Astrocyte (in vitro differentiated cells and primary cell): Measurements from ENCODE around the gene MUC4. TPM values are rescaled to one million over a fixed set of nuclear protein-coding genes. Genes with fewer than 3 reads are reported as not detected.

ENCODE experiments used
- DNase-seq: peaks from one replicate; pipeline ENCODE4 v3.0.0-alpha.2; 2010; ENCODE audit warnings: low read depth
- FAIRE-seq: peaks from 2 replicates; lab custom pipeline; 2011; peaks lifted over from hg19 to GRCh38; lab: Jason Lieb, UNC
- H2AFZ ChIP-seq: 2 replicates; pipeline ENCODE4 v1.6.0; 2012; ENCODE audit warnings: low read depth, low read length, inconsistent platforms
- H3K27ac ChIP-seq: 2 replicates; pipeline ENCODE4 v1.5.1; 2011; ENCODE audit warnings: low read depth, low read length, inconsistent platforms
- H3K27me3 ChIP-seq: 2 replicates; pipeline ENCODE4 v1.6.0; 2011; ENCODE audit warnings: low read length, inconsistent platforms; ENCODE audit not compliant: insufficient read depth
- H3K36me3 ChIP-seq: 2 replicates; pipeline ENCODE4 v1.5.1; 2011; ENCODE audit warnings: low read length, inconsistent platforms; ENCODE audit not compliant: insufficient read depth
- H3K4me1 ChIP-seq: 2 replicates; pipeline ENCODE4 v1.5.1; 2011; ENCODE audit warnings: low read length, inconsistent platforms; ENCODE audit not compliant: insufficient read depth
- H3K4me2 ChIP-seq: 2 replicates; pipeline ENCODE4 v1.6.0; 2012; ENCODE audit warnings: low read length, inconsistent platforms
- H3K4me3 ChIP-seq: 2 replicates; pipeline ENCODE4 v1.5.1; 2011; ENCODE audit warnings: low read depth, mild to moderate bottlenecking, low read length, inconsistent platforms; ENCODE audit not compliant: insufficient read depth
- H3K79me2 ChIP-seq: 2 replicates; pipeline ENCODE4 v1.6.0; 2012; ENCODE audit warnings: mild to moderate bottlenecking, low read length, inconsistent platforms; ENCODE audit not compliant: insufficient read depth
- H3K9ac ChIP-seq: 2 replicates; pipeline ENCODE4 v1.6.0; 2012; ENCODE audit warnings: mild to moderate bottlenecking, low read length, inconsistent platforms
- H3K9me3 ChIP-seq: 2 replicates; pipeline ENCODE4 v1.5.1; 2012; ENCODE audit warnings: low read depth, mild to moderate bottlenecking, low read length, inconsistent platforms; ENCODE audit not compliant: insufficient read depth
- H4K20me1 ChIP-seq: 2 replicates; pipeline ENCODE4 v1.6.0; 2012; ENCODE audit warnings: low read length, inconsistent platforms; ENCODE audit not compliant: insufficient read depth
- H3K27ac Mint-ChIP-seq: one replicate; pipeline ENCODE4 v1.8.0; 2021; ENCODE audit warnings: mild to moderate bottlenecking, mixed read lengths; ENCODE audit not compliant: unreplicated experiment
- H3K27me3 Mint-ChIP-seq: one replicate; pipeline ENCODE4 v1.8.0; 2021; ENCODE audit warnings: low read depth, mixed read lengths; ENCODE audit not compliant: unreplicated experiment
- H3K36me3 Mint-ChIP-seq: one replicate; pipeline ENCODE4 v1.8.0; 2021; ENCODE audit warnings: low read depth, mixed read lengths; ENCODE audit not compliant: unreplicated experiment
- H3K4me1 Mint-ChIP-seq: one replicate; pipeline ENCODE4 v1.8.0; 2021; ENCODE audit warnings: low read depth, mixed read lengths; ENCODE audit not compliant: unreplicated experiment
- H3K4me3 Mint-ChIP-seq: one replicate; pipeline ENCODE4 v1.8.0; 2021; ENCODE audit warnings: mild to moderate bottlenecking, moderate library complexity, mixed read lengths; ENCODE audit not compliant: unreplicated experiment
- H3K9me3 Mint-ChIP-seq: one replicate; pipeline ENCODE4 v1.8.0; 2021; ENCODE audit warnings: mild to moderate bottlenecking, mixed read lengths; ENCODE audit not compliant: unreplicated experiment
- CTCF ChIP-seq: IDR thresholded peaks from 2 replicates; pipeline ENCODE4 v1.5.1; 2011; ENCODE audit warnings: low read depth, mild to moderate bottlenecking, inconsistent platforms, low read length, moderate library complexity; ENCODE audit not compliant: insufficient read depth
- EZH2 ChIP-seq: IDR thresholded peaks from 2 replicates; pipeline ENCODE4 v1.6.1; 2012; ENCODE audit warnings: mild to moderate bottlenecking, low read length, inconsistent platforms; ENCODE audit not compliant: insufficient read depth
- total RNA-seq: library from RNA; stranded (reverse); gene quantifications from 2 replicates; pipeline ENCODE4 v1.2.1, GENCODE V29; 2021

MUC4 gene
- total RNA-seq, 1 donor from 2014 or later: 0.05 TPM

GRCh38 chr3:195762611-195763010 lies 49.1 kb downstream of the MUC4 start:
- H3K36me3 Mint-ChIP-seq: no peaks in the 10 kb centered on the region
- no peak overlapping the region for H3K27ac Mint-ChIP-seq
- Histone ChIP-seq H3K27me3 (peaks cover 32% of the 10 kb centered on the region), H3K79me2 (no peaks in the 10 kb centered on the region), H3K4me2 (no peak overlapping the region), H3K36me3 (no peaks in the 10 kb centered on the region), H3K4me3 (no peak overlapping the region), H4K20me1 (no peaks in the 10 kb centered on the region), H3K9ac (no peak overlapping the region), H3K27ac (no peak overlapping the region), H3K4me1 (no peaks in the 10 kb centered on the region), H2AFZ (no peak overlapping the region), H3K9me3 (no peaks in the 10 kb centered on the region)
- H3K4me1 Mint-ChIP-seq: peaks cover 2% of the 10 kb centered on the region
- TF ChIP-seq EZH2: no peak
- no peak for TF ChIP-seq CTCF
- FAIRE-seq: no peak
- H3K9me3 Mint-ChIP-seq: peaks cover 6% of the 10 kb centered on the region
- H3K27me3 Mint-ChIP-seq: peaks cover 45% of the 10 kb centered on the region
- no peak overlapping the region for H3K4me3 Mint-ChIP-seq
- DNase-seq: no peak

- H3K36me3 ChIP-seq: no peaks in the 10 kb centered on the region
- no peak overlapping the region for H3K9ac ChIP-seq
- no peaks in the 10 kb centered on the region for H3K4me1 ChIP-seq
- H3K4me2 ChIP-seq: no peak overlapping the region
- no peaks in the 10 kb centered on the region for H3K36me3 Mint-ChIP-seq
- FAIRE-seq (no peak), DNase-seq (no peak)
- peaks cover 48% of the 10 kb centered on the region for H3K27me3 Mint-ChIP-seq
- no peak overlapping the region for H3K27ac Mint-ChIP-seq
- H3K27me3 ChIP-seq: peaks cover 32% of the 10 kb centered on the region
- H3K9me3 ChIP-seq: no peaks in the 10 kb centered on the region
- TF ChIP-seq CTCF (no peak), EZH2 (no peak)
- no peak overlapping the region for H3K27ac ChIP-seq
- peaks cover 5% of the 10 kb centered on the region for H3K9me3 Mint-ChIP-seq
- peaks cover 2% of the 10 kb centered on the region for H3K4me1 Mint-ChIP-seq
- H4K20me1 ChIP-seq: no peaks in the 10 kb centered on the region
- no peak overlapping the region for H3K4me3 ChIP-seq
- no peaks in the 10 kb centered on the region for H3K79me2 ChIP-seq
- no peak overlapping the region for H3K4me3 Mint-ChIP-seq
- no peak overlapping the region for H2AFZ ChIP-seq
These were observed 49.5 kb downstream of the MUC4 start for GRCh38 chr3:195762249-195762585.

- Mint-ChIP-seq H3K4me3 (no peak overlapping the region), H3K27ac (no peak overlapping the region)
- TF ChIP-seq CTCF (no peak), EZH2 (peak; percentile 27)
These were observed 50.0 kb downstream of the MUC4 start for GRCh38 chr3:195761567-195762248.

More at GRCh38 chr3:195761567-195762248, 50.0 kb downstream of the MUC4 start:
- Histone ChIP-seq H3K79me2 (no peaks in the 10 kb centered on the region), H4K20me1 (no peaks in the 10 kb centered on the region), H3K4me1 (no peaks in the 10 kb centered on the region), H3K9ac (no peak overlapping the region), H3K36me3 (no peaks in the 10 kb centered on the region), H3K4me3 (no peak overlapping the region), H3K27me3 (peaks cover 37% of the 10 kb centered on the region), H3K4me2 (no peak overlapping the region), H3K9me3 (no peaks in the 10 kb centered on the region), H3K27ac (no peak overlapping the region), H2AFZ (no peak overlapping the region)
- DNase-seq: no peak
- no peak for FAIRE-seq
- Mint-ChIP-seq H3K4me1 (peaks cover 7% of the 10 kb centered on the region), H3K36me3 (no peaks in the 10 kb centered on the region), H3K9me3 (peaks cover 3% of the 10 kb centered on the region), H3K27me3 (peaks cover 52% of the 10 kb centered on the region)
